OCI-LY7 (cell line): ENCODE measurements around the gene FOXO6. TPM values are rescaled to one million over a fixed set of nuclear protein-coding genes. Genes with fewer than 3 reads are reported as not detected.

Source experiments
- BruUV-seq: library from RNA; stranded (reverse); fragments of 400-500 nt; replicated peaks from 2 replicates; lab custom pipeline; 2021; lab: Mats Ljungman, UMichigan
- CTCF ChIA-PET: fragments of 300-600 bp; sonication (Branson Sonifier 250); formaldehyde crosslinking; loops from one replicate; lab custom pipeline; 2022; ENCODE audit warnings: antibody characterized with exemption; ENCODE audit not compliant: unreplicated experiment; lab: Charles Lee
- POLR2A ChIA-PET: fragments of 300-600 bp; sonication (Branson Sonifier 250); formaldehyde crosslinking; loops from one replicate; lab custom pipeline; 2022; ENCODE audit warnings: antibody characterized with exemption; lab: Charles Lee
- DNase-seq: peaks from one replicate; pipeline ENCODE4 v3.0.0-alpha.2; 2015; ENCODE audit warnings: low spot score
- H2AFZ ChIP-seq: fragments of 200-600 bp; sonication (generic), shearing (Covaris generic); 2 replicates; pipeline ENCODE4 v1.6.1; 2014; ENCODE audit warnings: mild to moderate bottlenecking, antibody characterized with exemption, low read length, moderate library complexity
- H3K27ac ChIP-seq: fragments of 200-600 bp; sonication (generic); 2 replicates; pipeline ENCODE4 v1.5.1; 2014; ENCODE audit warnings: mixed run types, low read depth, mild to moderate bottlenecking, moderate library complexity, low read length, inconsistent platforms; ENCODE audit not compliant: poor library complexity, severe bottlenecking
- H3K36me3 ChIP-seq: fragments of 200-600 bp; sonication (generic); 2 replicates; pipeline ENCODE4 v1.6.1; 2014; ENCODE audit warnings: mild to moderate bottlenecking, antibody characterized with exemption, low read length, moderate library complexity, mixed read lengths; ENCODE audit not compliant: insufficient read depth
- H3K4me1 ChIP-seq: fragments of 200-600 bp; sonication (generic); 2 replicates; pipeline ENCODE4 v1.5.1; 2014; ENCODE audit warnings: mild to moderate bottlenecking, low read length; ENCODE audit not compliant: insufficient read depth, poor library complexity, severe bottlenecking
- H3K4me2 ChIP-seq: fragments of 200-600 bp; sonication (generic); 2 replicates; pipeline ENCODE4 v1.6.1; 2014; ENCODE audit warnings: mild to moderate bottlenecking, low read length
- H3K4me3 ChIP-seq: fragments of 200-600 bp; sonication (generic); 2 replicates; pipeline ENCODE4 v1.5.1; 2014; ENCODE audit warnings: mild to moderate bottlenecking, low read depth, low read length; ENCODE audit not compliant: poor library complexity, severe bottlenecking
- H3K79me2 ChIP-seq: fragments of 200-600 bp; sonication (generic); 2 replicates; pipeline ENCODE4 v1.6.1; 2016; ENCODE audit warnings: low read depth, mild to moderate bottlenecking, low read length, moderate library complexity, mixed read lengths; ENCODE audit not compliant: insufficient read depth
- H3K9me2 ChIP-seq: fragments of 200-600 bp; sonication (generic); 2 replicates; pipeline ENCODE4 v1.6.1; 2016; ENCODE audit warnings: mild to moderate bottlenecking, low read length, mixed read lengths; ENCODE audit not compliant: insufficient read depth
- H3K9me3 ChIP-seq: fragments of 200-600 bp; sonication (generic); 2 replicates; pipeline ENCODE4 v1.6.1; 2014; ENCODE audit warnings: mild to moderate bottlenecking, mixed run types, low read length, mixed read lengths
- H4K20me1 ChIP-seq: fragments of 200-600 bp; sonication (generic); 2 replicates; pipeline ENCODE4 v1.6.1; 2014; ENCODE audit warnings: mild to moderate bottlenecking, antibody characterized with exemption, low read length, moderate library complexity, mixed read lengths; ENCODE audit not compliant: insufficient read depth
- CTCF ChIP-seq: fragments of 200-600 bp; sonication (generic); conservative IDR thresholded peaks from 2 replicates; pipeline ENCODE4 v1.5.1; 2014; ENCODE audit warnings: mild to moderate bottlenecking, antibody characterized with exemption, low read length, moderate library complexity, mixed read lengths
- EZH2phosphoT487 ChIP-seq: fragments of 200-600 bp; sonication (generic); IDR thresholded peaks from 2 replicates; pipeline ENCODE4 v1.6.1; 2018; ENCODE audit warnings: low read depth, borderline replicate concordance, mild to moderate bottlenecking, mixed run types, antibody characterized with exemption, low read length, moderate library complexity, mixed read lengths
- intact Hi-C: fragments of 100-400 bp; cut with micrococcal nuclease; formaldehyde crosslinking; loops from one replicate; pipeline ENCODE4 v1.10.0; 2022; ENCODE audit not compliant: unreplicated experiment
- total RNA-seq, 2 experiments: library from RNA; depleted of rRNA in 1 of 2; stranded (reverse); fragments of >200 nt in 1 of 2; shearing (Covaris generic) in 1 of 2; gene quantifications; 2 replicates each; pipeline ENCODE4 v1.2.3, GENCODE V29; 2014 to 2022

FOXO6 gene
- total RNA-seq, 2 experiments from 2014 or later, result not detected

GRCh38 chr1:41358131-41359021 is 2.9 kb upstream of the FOXO6 start:
- POLR2A ChIA-PET, result no interaction called here
- Histone ChIP-seq H3K4me3 (no peak overlapping the region), H3K36me3 (no peaks in the 10 kb centered on the region), H3K9me2 (no peaks in the 10 kb centered on the region), H3K27ac (no peak overlapping the region), H3K79me2 (no peaks in the 10 kb centered on the region), H2AFZ (no peak overlapping the region), H3K9me3 (no peaks in the 10 kb centered on the region), H3K4me1 (peaks cover 8% of the 10 kb centered on the region), H4K20me1 (no peaks in the 10 kb centered on the region), H3K4me2 (no peak overlapping the region)
- CTCF ChIA-PET, result no interaction called here
- TF ChIP-seq CTCF, result no peak
- no peak for TF ChIP-seq EZH2phosphoT487
- BruUV-seq, result no TSS peak
- no peak for DNase-seq
- intact Hi-C loops, result no loop called here

- H3K9me2 ChIP-seq, result no peaks in the 10 kb centered on the region
- H3K79me2 ChIP-seq, result no peaks in the 10 kb centered on the region
- no peak overlapping the region for H3K4me2 ChIP-seq
- H3K9me3 ChIP-seq, result no peaks in the 10 kb centered on the region
- intact Hi-C loops, result loop anchor here (10.0 kb wide), 1 partner anchor 55 kb away; no protein-coding TSS in a partner anchor
- H3K4me3 ChIP-seq, result no peak overlapping the region
- no peak overlapping the region for H2AFZ ChIP-seq
- no peak for DNase-seq
- no peaks in the 10 kb centered on the region for H3K36me3 ChIP-seq
- H3K27ac ChIP-seq, result no peak overlapping the region
- CTCF ChIA-PET, result interaction anchor here (0.9 kb wide), 1 partner anchor 57 kb away, joined by 3 read pairs; no protein-coding TSS in a partner anchor
- no peaks in the 10 kb centered on the region for H4K20me1 ChIP-seq
- H3K4me1 ChIP-seq, result peaks cover 8% of the 10 kb centered on the region
- BruUV-seq, result no TSS peak
- no peak for TF ChIP-seq CTCF
- no peak for TF ChIP-seq EZH2phosphoT487
- POLR2A ChIA-PET, result no interaction called here
Observed at GRCh38 chr1:41359211-41360073, 1.8 kb upstream of the FOXO6 start.
